Breast epithelium (tissue), 3 donors: ENCODE data around the gene PPP6C. TPM values are rescaled to one million over a fixed set of nuclear protein-coding genes. Genes with fewer than 3 reads are reported as not detected.

Source experiments
- total RNA-seq, 3 donors: library from RNA; depleted of rRNA; stranded (reverse); fragments of >200 nt; gene quantifications; one replicate each; pipeline ENCODE4 v1.1.0, GENCODE V29; 2016

Gene PPP6C
- total RNA-seq, 3 donors from 2014 or later, result 34.4 to 50.2 (median 42.1) TPM

Other genes starting within 250 kb of the PPP6C start
- gene GOLGA1, start 248.7 kb downstream of the PPP6C start, total RNA-seq, result 10 to 100 TPM; 20.6 to 23.0 (median 21.1) TPM
- 10 to 100 TPM in 2 of 3 donors, 1 to 10 TPM in 1; 9.3 to 12.9 (median 11.5) TPM for gene SCAI, start 46.3 kb downstream of the PPP6C start, total RNA-seq
- 10 to 100 TPM; 14.0 to 25.6 (median 17.9) TPM for gene RABEPK, start 10.7 kb upstream of the PPP6C start, total RNA-seq
- gene HSPA5, start 51.5 kb upstream of the PPP6C start, total RNA-seq, result 100 to 1,000 TPM in 1 of 3 donors, 10 to 100 TPM in 2; 91.9 to 125 (median 95.1) TPM
- 10 to 100 TPM; 49.3 to 77.0 (median 72.7) TPM for gene GAPVD1, start 72.0 kb upstream of the PPP6C start, total RNA-seq